Panc1 (cell line): ENCODE results near the gene FARP1. TPM values are rescaled to one million over a fixed set of nuclear protein-coding genes. Genes with fewer than 3 reads are reported as not detected.

ENCODE experiments used
- ATAC-seq: fragments of 200-7000 bp; cut with Tn5 transposase; 2 replicates; pipeline ENCODE4 v1.9.1; 2020; ENCODE audit warnings: mild to moderate bottlenecking, moderate library complexity
- BruUV-seq: library from RNA; stranded (reverse); fragments of 400-500 nt; replicated peaks from 2 replicates; lab custom pipeline; 2021; lab: Mats Ljungman, UMichigan
- CTCF ChIA-PET: fragments of 300-600 bp; sonication (Branson Sonifier 250); formaldehyde crosslinking; loops from one replicate; lab custom pipeline; 2022; ENCODE audit warnings: antibody characterized with exemption; lab: Charles Lee
- POLR2A ChIA-PET: fragments of 300-600 bp; sonication (Branson Sonifier 250); formaldehyde crosslinking; loops from one replicate; lab custom pipeline; 2022; ENCODE audit warnings: antibody characterized with exemption; lab: Charles Lee
- DNase-seq: peaks from one replicate; pipeline ENCODE4 v3.0.0-alpha.2; 2010; ENCODE audit warnings: low read depth, low spot score
- H3K27ac ChIP-seq: 2 replicates; pipeline ENCODE4 v1.5.1; 2011; ENCODE audit warnings: mild to moderate bottlenecking, low read length, inconsistent platforms
- H3K27me3 ChIP-seq: fragments of 200-500 bp; sonication (Bioruptor generic); 2 replicates; pipeline ENCODE4 v1.6.0; 2014; ENCODE audit warnings: low read length, inconsistent platforms; ENCODE audit not compliant: control insufficient read depth, insufficient read depth
- H3K36me3 ChIP-seq: fragments of 200-500 bp; sonication (Bioruptor generic); 2 replicates; pipeline ENCODE4 v1.5.1; 2014; ENCODE audit warnings: inconsistent platforms, mild to moderate bottlenecking, low read length, moderate library complexity; ENCODE audit not compliant: control insufficient read depth, insufficient read depth
- H3K4me1 ChIP-seq: 2 replicates; pipeline ENCODE4 v1.5.1; 2011; ENCODE audit warnings: inconsistent platforms, mild to moderate bottlenecking, low read length, moderate library complexity; ENCODE audit not compliant: control insufficient read depth, insufficient read depth
- H3K4me3 ChIP-seq, 2 experiments: 2 replicates each; pipeline ENCODE4 v1.5.1; 2011 to 2012; ENCODE audit warnings: low read depth in 2 of 2, low read length in 2 of 2, mild to moderate bottlenecking in 2 of 2, inconsistent platforms in 1 of 2, moderate library complexity in 1 of 2
- H3K9me3 ChIP-seq: fragments of 200-500 bp; sonication (Bioruptor generic); 2 replicates; pipeline ENCODE4 v1.5.1; 2014; ENCODE audit warnings: low read depth, mild to moderate bottlenecking, inconsistent platforms, low read length, moderate library complexity; ENCODE audit not compliant: control insufficient read depth, insufficient read depth
- POLR2AphosphoS5 ChIP-seq: IDR thresholded peaks from 2 replicates; pipeline ENCODE4 v1.6.1; 2012; ENCODE audit warnings: mild to moderate bottlenecking, low read depth, low read length, moderate library complexity
- SIN3A ChIP-seq: IDR thresholded peaks from 2 replicates; pipeline ENCODE4 v1.6.1; 2012; ENCODE audit warnings: low read depth, mild to moderate bottlenecking, low read length, moderate library complexity, borderline replicate concordance; ENCODE audit not compliant: insufficient read depth
- TCF7L2 ChIP-seq: IDR thresholded peaks from 2 replicates; pipeline ENCODE4 v1.6.1; 2011; ENCODE audit warnings: mild to moderate bottlenecking, low read depth, low read length, inconsistent platforms
- in situ Hi-C: cut with HindIII; loops from 2 replicates; pipeline ENCODE4 v1.10.0; 2016; ENCODE audit warnings: low sequenced_read_pairs, low pct_unique_long_range_greater_than_20kb
- intact Hi-C: fragments of 100-400 bp; cut with micrococcal nuclease; formaldehyde crosslinking; loops from one replicate; pipeline ENCODE4 v1.10.0; 2022; ENCODE audit not compliant: unreplicated experiment
- total RNA-seq: library from RNA; stranded (reverse); gene quantifications from one replicate; pipeline ENCODE4 v1.2.1, GENCODE V29; 2021; ENCODE audit not compliant: unreplicated experiment
- TF ChIP-seq, protein P1 (sequence below), 2 experiments: IDR thresholded peaks; 2 replicates each; pipeline ENCODE4 v1.6.1; 2011 to 2012; ENCODE audit warnings: low read depth in 2 of 2, control low read depth in 1 of 2, low read length in 1 of 2, mild to moderate bottlenecking in 1 of 2, moderate library complexity in 1 of 2; ENCODE audit not compliant: insufficient read depth in 1 of 2
- TF ChIP-seq, protein P2 (sequence below): fragments of 450-650 bp; IDR thresholded peaks from 2 replicates; pipeline ENCODE4 v1.5.1; 2017; ENCODE audit warnings: mild to moderate bottlenecking

FARP1 gene
- total RNA-seq, 1 experiment from 2014 or later, result 61.9 TPM

DNA sequence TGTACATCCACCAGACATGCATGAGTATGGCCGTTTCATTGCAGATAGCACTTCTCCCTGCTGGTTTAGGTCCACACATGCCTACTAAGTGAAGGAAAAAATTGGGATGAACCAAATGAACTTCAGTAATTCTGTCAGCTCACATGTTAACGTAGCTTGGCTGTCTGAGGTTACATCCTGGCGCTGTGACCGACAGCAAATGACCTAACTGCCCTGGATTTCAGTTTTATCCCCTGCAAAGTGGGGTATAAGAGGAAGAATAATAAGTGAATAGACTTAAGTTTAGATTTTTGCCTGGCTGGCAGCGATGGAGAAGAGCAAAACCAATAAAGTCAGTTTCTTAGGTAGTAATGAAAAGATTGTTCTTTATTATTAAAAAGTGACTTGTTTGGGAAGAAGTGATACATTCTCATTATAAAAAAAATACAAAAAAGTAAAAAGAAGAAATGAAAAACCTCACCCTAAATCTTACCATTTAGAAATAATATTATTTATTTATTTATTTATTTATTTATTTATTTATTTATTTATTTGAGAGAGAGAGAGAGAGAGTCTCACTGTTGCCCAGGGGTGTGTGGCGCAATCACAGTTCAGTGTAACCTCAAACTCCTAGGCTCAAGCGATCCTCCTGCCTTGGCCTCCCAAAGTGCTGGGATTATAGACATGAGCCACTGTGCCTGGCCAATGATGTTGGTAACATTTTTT lies 38.4 kb downstream of the FARP1 start:
- in situ Hi-C loops, result no loop called here
- intact Hi-C loops, result no loop called here
- H3K27ac ChIP-seq, result no peak overlapping the region
- H3K27me3 ChIP-seq, result no peaks in the 10 kb centered on the region
- CTCF ChIA-PET, result no interaction called here
- H3K9me3 ChIP-seq, result no peaks in the 10 kb centered on the region
- ATAC-seq (no peak), DNase-seq (no peak)
- no peaks in the 10 kb centered on the region for H3K36me3 ChIP-seq
- H3K4me3 ChIP-seq, result no peak overlapping the region
- POLR2A ChIA-PET, result no interaction called here
- TF ChIP-seq SIN3A, result no peak
- TF ChIP-seq, protein P1, sequence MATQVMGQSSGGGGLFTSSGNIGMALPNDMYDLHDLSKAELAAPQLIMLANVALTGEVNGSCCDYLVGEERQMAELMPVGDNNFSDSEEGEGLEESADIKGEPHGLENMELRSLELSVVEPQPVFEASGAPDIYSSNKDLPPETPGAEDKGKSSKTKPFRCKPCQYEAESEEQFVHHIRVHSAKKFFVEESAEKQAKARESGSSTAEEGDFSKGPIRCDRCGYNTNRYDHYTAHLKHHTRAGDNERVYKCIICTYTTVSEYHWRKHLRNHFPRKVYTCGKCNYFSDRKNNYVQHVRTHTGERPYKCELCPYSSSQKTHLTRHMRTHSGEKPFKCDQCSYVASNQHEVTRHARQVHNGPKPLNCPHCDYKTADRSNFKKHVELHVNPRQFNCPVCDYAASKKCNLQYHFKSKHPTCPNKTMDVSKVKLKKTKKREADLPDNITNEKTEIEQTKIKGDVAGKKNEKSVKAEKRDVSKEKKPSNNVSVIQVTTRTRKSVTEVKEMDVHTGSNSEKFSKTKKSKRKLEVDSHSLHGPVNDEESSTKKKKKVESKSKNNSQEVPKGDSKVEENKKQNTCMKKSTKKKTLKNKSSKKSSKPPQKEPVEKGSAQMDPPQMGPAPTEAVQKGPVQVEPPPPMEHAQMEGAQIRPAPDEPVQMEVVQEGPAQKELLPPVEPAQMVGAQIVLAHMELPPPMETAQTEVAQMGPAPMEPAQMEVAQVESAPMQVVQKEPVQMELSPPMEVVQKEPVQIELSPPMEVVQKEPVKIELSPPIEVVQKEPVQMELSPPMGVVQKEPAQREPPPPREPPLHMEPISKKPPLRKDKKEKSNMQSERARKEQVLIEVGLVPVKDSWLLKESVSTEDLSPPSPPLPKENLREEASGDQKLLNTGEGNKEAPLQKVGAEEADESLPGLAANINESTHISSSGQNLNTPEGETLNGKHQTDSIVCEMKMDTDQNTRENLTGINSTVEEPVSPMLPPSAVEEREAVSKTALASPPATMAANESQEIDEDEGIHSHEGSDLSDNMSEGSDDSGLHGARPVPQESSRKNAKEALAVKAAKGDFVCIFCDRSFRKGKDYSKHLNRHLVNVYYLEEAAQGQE (IDR thresholded peaks at IDR 0.05; ENCODE audit: insufficient read depth in 1 of 2, low read depth in 2 of 2, low read length in 1 of 2), result no peak
- TF ChIP-seq, protein P2, sequence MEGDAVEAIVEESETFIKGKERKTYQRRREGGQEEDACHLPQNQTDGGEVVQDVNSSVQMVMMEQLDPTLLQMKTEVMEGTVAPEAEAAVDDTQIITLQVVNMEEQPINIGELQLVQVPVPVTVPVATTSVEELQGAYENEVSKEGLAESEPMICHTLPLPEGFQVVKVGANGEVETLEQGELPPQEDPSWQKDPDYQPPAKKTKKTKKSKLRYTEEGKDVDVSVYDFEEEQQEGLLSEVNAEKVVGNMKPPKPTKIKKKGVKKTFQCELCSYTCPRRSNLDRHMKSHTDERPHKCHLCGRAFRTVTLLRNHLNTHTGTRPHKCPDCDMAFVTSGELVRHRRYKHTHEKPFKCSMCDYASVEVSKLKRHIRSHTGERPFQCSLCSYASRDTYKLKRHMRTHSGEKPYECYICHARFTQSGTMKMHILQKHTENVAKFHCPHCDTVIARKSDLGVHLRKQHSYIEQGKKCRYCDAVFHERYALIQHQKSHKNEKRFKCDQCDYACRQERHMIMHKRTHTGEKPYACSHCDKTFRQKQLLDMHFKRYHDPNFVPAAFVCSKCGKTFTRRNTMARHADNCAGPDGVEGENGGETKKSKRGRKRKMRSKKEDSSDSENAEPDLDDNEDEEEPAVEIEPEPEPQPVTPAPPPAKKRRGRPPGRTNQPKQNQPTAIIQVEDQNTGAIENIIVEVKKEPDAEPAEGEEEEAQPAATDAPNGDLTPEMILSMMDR, result no peak
- TF ChIP-seq TCF7L2, result no peak
- TF ChIP-seq POLR2AphosphoS5, result no peak
- no TSS peak for BruUV-seq
- no peaks in the 10 kb centered on the region; the same call in 1 of the 2 replicates for H3K4me1 ChIP-seq

DNA sequence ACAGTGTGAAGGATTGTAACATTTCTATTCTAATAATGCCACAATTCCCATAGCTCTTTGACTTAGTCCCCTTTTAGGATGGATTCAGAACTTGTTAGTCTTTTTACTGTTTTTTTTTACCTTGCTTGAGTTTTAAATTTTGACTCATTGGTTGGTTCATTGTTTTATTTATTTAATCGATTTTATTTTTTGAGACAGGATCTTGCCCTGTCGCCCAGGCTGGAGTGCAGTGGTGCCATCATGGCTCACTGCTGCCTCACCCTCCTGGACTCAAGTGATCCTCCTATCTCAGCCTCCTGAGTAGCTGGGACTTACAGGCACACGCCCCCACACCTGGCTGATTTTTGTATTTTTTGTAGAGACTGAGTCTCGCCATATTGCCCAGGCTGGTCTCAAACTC lies 39.3 kb downstream of the FARP1 start:
- POLR2A ChIA-PET, result interaction anchor here (0.7 kb wide), 1 partner anchor 64 kb away, joined by 7 read pairs; no protein-coding TSS in a partner anchor
- CTCF ChIA-PET, result interaction anchor here (0.6 kb wide), 1 partner anchor 87 kb away, joined by 3 read pairs; no protein-coding TSS in a partner anchor
- TF ChIP-seq SIN3A, result no peak
- TF ChIP-seq, protein P1 (IDR thresholded peaks at IDR 0.05; ENCODE audit: insufficient read depth in 1 of 2, low read depth in 2 of 2, low read length in 1 of 2), result no peak
- no peak for TF ChIP-seq TCF7L2
- TF ChIP-seq, protein P2, result no peak
- TF ChIP-seq POLR2AphosphoS5, result no peak

More for the DNA sequence above, 39.3 kb downstream of the FARP1 start:
- intact Hi-C loops (no loop called here), in situ Hi-C loops (no loop called here)
- H3K27ac ChIP-seq, result no peak overlapping the region
- H3K9me3 ChIP-seq, result no peaks in the 10 kb centered on the region
- DNase-seq (no peak), ATAC-seq (no peak)
- no TSS peak for BruUV-seq
- H3K4me3 ChIP-seq, result no peak overlapping the region
- H3K27me3 ChIP-seq, result no peaks in the 10 kb centered on the region
- no peaks in the 10 kb centered on the region for H3K36me3 ChIP-seq
- no peaks in the 10 kb centered on the region; the same call in none of the 2 replicates for H3K4me1 ChIP-seq
